Chondrocyte (in vitro differentiated cells): ENCODE results near the gene CFAP20DC. TPM values are rescaled to one million over a fixed set of nuclear protein-coding genes. Genes with fewer than 3 reads are reported as not detected.

ENCODE experiments used
- DNase-seq: peaks from one replicate; pipeline ENCODE4 v3.0.0; 2021; ENCODE audit warnings: mixed read lengths, low spot score
- H3K27ac Mint-ChIP-seq: one replicate; pipeline ENCODE4 v1.8.0; 2021; ENCODE audit warnings: mild to moderate bottlenecking, moderate library complexity, mixed read lengths; ENCODE audit not compliant: unreplicated experiment
- H3K27me3 Mint-ChIP-seq: 2 replicates; pipeline ENCODE4 v1.8.0; 2021; ENCODE audit warnings: low read depth, mixed read lengths
- H3K36me3 Mint-ChIP-seq: 2 replicates; pipeline ENCODE4 v1.8.0; 2021; ENCODE audit warnings: low read depth, mixed read lengths
- H3K4me1 Mint-ChIP-seq: 2 replicates; pipeline ENCODE4 v1.8.0; 2021; ENCODE audit warnings: low read depth, mild to moderate bottlenecking, mixed read lengths
- H3K4me3 Mint-ChIP-seq: one replicate; pipeline ENCODE4 v1.8.0; 2021; ENCODE audit warnings: mild to moderate bottlenecking, moderate library complexity, mixed read lengths; ENCODE audit not compliant: unreplicated experiment
- H3K9me3 Mint-ChIP-seq: 2 replicates; pipeline ENCODE4 v1.8.0; 2021; ENCODE audit warnings: low read depth, mixed read lengths
- CTCF ChIP-seq: fragments of 200-600 bp; sonication (generic); IDR thresholded peaks from 2 replicates; pipeline ENCODE4 v1.5.0; 2021; ENCODE audit warnings: antibody characterized with exemption, mild to moderate bottlenecking, moderate library complexity
- total RNA-seq: library from RNA; stranded (reverse); gene quantifications from 3 replicates; pipeline ENCODE4 v1.2.1, GENCODE V29; 2021

Gene CFAP20DC
- total RNA-seq, 1 donor from 2014 or later = 3.1 TPM

GRCh38 chr3:58938057-58938456 is 111.8 kb downstream of the CFAP20DC start:
- no peak overlapping the region for H3K27ac Mint-ChIP-seq
- DNase-seq = no peak
- TF ChIP-seq CTCF = no peak
- H3K9me3 Mint-ChIP-seq = no peaks in the 10 kb centered on the region
- peaks cover 2% of the 10 kb centered on the region for H3K36me3 Mint-ChIP-seq
- no peaks in the 10 kb centered on the region for H3K27me3 Mint-ChIP-seq
- H3K4me3 Mint-ChIP-seq = no peak overlapping the region
- H3K4me1 Mint-ChIP-seq = no peaks in the 10 kb centered on the region

GRCh38 chr3:58924578-58924977 is 125.2 kb downstream of the CFAP20DC start:
- H3K4me1 Mint-ChIP-seq = peaks cover 7% of the 10 kb centered on the region
- no peak for DNase-seq
- peaks cover 26% of the 10 kb centered on the region for H3K9me3 Mint-ChIP-seq
- no peak overlapping the region for H3K4me3 Mint-ChIP-seq
- H3K36me3 Mint-ChIP-seq = peaks cover 2% of the 10 kb centered on the region
- no peak overlapping the region for H3K27ac Mint-ChIP-seq
- TF ChIP-seq CTCF = no peak
- no peaks in the 10 kb centered on the region for H3K27me3 Mint-ChIP-seq

GRCh38 chr3:58900386-58900785 is 149.4 kb downstream of the CFAP20DC start:
- H3K27ac Mint-ChIP-seq = no peak overlapping the region
- H3K4me3 Mint-ChIP-seq = no peak overlapping the region
- no peaks in the 10 kb centered on the region for H3K27me3 Mint-ChIP-seq
- no peak for DNase-seq
- TF ChIP-seq CTCF = no peak
- peaks cover 11% of the 10 kb centered on the region for H3K9me3 Mint-ChIP-seq
- peaks cover 8% of the 10 kb centered on the region for H3K4me1 Mint-ChIP-seq
- H3K36me3 Mint-ChIP-seq = peaks cover 3% of the 10 kb centered on the region

- no peak for TF ChIP-seq CTCF
- Mint-ChIP-seq H3K4me3 (no peak overlapping the region), H3K27me3 (no peaks in the 10 kb centered on the region), H3K36me3 (peaks cover 5% of the 10 kb centered on the region), H3K4me1 (peaks cover 8% of the 10 kb centered on the region), H3K27ac (no peak overlapping the region), H3K9me3 (peaks cover 15% of the 10 kb centered on the region)
- no peak for DNase-seq
These were observed 149.9 kb downstream of the CFAP20DC start for GRCh38 chr3:58899953-58900298.

- no peak overlapping the region for H3K4me3 Mint-ChIP-seq
- H3K9me3 Mint-ChIP-seq = peaks cover 15% of the 10 kb centered on the region
- H3K27me3 Mint-ChIP-seq = no peaks in the 10 kb centered on the region
- TF ChIP-seq CTCF = no peak
- DNase-seq = no peak
- peaks cover 5% of the 10 kb centered on the region for H3K36me3 Mint-ChIP-seq
- peaks cover 8% of the 10 kb centered on the region for H3K4me1 Mint-ChIP-seq
- H3K27ac Mint-ChIP-seq = no peak overlapping the region
These were observed 150.5 kb downstream of the CFAP20DC start for GRCh38 chr3:58899159-58899952.
